Right lobe of liver (tissue), 4 donors: Measurements from ENCODE around the gene SOSTDC1.

Experiments used
- CTCF ChIP-seq, 4 donors: fragments of 200-600 bp in 3 of 4; fragments of 450-650 bp in 1 of 4; IDR thresholded peaks; one replicate each; pipeline versions ENCODE4 v1.5.1 to v1.8.0; 2016 to 2022; ENCODE audit warnings: antibody characterized with exemption in 4 of 4, mild to moderate bottlenecking in 2 of 4
- POLR2A ChIP-seq: fragments of 450-650 bp; IDR thresholded peaks from one replicate; pipeline ENCODE4 v1.6.1; 2017; ENCODE audit warnings: antibody characterized with exemption, mild to moderate bottlenecking
- donor health status: DM: no; HTN: no; CAD: no.
- donor health status: DM: no; HTN: no; CAD: no.
- donor health status: DM: no; HTN: yes; CAD: no.

- no peak for TF ChIP-seq CTCF (IDR thresholded peaks at IDR 0.05)
- no peak for TF ChIP-seq POLR2A
Measured at GRCh38 chr7:16511314-16511713, 45.8 kb upstream of the SOSTDC1 start.
